HG03060 (cell line): ENCODE results near the gene RPRD2.
"Not testable (repeated sequence)": the region's sequence is repeated elsewhere in the genome, so short reads cannot be mapped to it uniquely, and the experiment has no call there.

Experiments used
- ATAC-seq: cut with Tn5 transposase; IDR thresholded peaks from one replicate; pipeline ENCODE4 v1.9.1; 2021; ENCODE audit warnings: low read depth, moderate number of reproducible peaks; ENCODE audit not compliant: unreplicated experiment

Gene RPRD2

DNA sequence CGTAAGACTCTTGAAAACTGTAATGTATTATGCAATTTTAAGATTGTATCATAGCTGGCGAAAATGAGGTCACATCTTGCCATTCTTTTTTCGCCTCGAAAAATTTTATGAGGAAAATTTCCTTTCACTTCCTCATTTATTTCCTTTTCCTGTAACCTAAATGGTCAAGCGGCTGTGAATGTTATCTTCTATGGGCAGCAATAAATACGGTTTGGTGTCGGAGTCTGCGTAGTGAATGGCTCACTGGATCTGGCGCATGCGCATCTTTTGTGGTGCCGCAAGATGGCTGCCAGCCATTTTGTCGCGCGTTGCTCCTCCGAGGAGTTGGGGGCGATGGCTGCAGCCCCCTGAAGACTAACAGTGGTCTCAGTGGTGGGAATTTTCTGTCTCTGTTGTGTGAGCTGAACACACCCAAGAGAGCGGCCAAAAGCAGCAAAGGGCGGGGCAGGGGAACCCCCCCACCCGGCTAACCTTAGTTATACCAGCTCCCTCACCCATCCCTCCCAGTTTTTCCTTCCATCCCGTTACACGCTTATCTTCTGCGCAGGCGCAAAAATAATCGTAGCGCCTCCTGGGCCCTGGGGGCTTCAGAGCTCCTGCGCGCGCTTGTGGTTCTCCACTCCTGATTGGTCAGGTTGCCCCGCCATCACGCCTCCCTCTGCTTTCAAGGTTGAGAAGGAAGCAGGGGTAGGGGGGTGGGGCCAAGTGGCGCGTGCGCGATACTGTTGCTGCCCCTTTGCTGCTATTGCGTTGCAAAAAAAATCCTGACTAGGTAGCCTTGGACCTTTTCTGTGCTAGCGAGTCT is at the start of gene RPRD2:
Gene RPRD2 (plus strand): TSS at position 722 of the 805 bp plus-strand sequence. CDS start 568 bp downstream, outside the sequence.
- ATAC-seq: peak; percentile 59

DNA sequence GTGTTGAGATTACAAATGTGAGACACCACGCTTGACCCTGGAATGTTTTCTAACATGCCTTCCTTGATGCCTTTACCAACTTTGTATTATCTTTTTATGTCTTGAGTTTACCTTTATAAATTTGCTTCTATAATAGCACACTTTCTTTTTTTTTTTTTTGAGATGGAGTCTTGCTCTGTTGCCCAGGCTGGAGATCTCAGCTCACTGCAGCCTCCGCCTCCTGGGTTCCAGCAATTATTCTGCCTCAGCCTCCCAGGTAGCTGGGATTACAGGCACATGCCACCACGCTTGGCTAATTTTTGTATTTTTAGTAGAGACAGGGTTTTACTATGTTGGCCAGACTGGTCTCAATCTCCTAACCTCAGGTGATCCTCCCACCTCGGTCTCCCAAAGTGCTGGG is 49.3 kb upstream of the RPRD2 start:
- ATAC-seq: not testable (repeated sequence)

DNA sequence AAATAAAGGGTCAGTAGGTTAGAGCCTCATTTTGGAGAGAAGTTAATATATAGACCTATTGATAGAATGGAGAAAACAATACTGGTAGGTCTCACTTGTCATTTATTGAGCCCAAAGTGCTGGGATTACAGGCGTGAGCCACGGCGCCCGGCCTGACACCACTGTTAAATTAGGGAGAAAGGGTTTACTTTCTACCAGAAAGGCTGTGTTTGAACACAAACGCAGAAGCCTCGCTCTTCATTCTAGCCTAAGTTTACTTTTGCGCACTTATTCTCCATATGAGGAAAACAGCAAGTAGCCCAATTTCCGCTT is 43.3 kb upstream of the RPRD2 start:
- ATAC-seq: no peak

DNA sequence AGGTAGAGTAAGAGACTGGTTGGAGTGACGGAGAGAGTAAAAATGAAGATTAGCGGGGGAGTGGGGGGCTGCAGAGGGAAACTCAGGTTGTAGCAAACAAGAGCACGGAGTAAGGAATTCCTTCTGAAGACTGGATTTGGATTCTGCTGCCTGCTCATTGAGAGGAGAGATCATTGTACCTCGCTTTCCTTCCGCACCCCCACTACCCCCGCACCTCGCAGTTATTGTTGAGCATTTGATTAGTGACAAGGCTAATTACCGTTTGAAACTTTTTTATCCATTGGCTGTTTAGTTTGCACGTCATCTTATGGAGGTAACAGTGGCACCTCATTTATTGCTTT is 42.2 kb upstream of the RPRD2 start:
- ATAC-seq: no peak

DNA sequence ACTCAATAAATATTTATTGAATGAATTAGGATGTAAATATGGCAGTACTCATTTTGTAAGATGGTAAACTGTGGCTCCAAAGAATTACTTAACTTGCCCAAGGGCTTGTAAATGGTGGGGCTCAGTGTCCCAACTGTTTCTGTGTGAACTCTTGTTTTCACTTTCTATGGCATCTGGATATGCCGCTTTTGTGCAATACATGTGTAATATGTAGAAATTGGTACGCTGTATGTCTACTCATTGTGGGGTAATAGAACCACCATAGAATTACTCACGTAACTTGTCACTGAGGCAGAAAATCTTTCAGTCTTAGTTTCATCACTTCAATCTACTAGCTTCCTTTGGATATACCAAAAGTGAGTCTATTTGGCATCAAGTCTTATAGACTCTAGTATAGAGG is 41.6 kb upstream of the RPRD2 start:
- no peak for ATAC-seq

DNA sequence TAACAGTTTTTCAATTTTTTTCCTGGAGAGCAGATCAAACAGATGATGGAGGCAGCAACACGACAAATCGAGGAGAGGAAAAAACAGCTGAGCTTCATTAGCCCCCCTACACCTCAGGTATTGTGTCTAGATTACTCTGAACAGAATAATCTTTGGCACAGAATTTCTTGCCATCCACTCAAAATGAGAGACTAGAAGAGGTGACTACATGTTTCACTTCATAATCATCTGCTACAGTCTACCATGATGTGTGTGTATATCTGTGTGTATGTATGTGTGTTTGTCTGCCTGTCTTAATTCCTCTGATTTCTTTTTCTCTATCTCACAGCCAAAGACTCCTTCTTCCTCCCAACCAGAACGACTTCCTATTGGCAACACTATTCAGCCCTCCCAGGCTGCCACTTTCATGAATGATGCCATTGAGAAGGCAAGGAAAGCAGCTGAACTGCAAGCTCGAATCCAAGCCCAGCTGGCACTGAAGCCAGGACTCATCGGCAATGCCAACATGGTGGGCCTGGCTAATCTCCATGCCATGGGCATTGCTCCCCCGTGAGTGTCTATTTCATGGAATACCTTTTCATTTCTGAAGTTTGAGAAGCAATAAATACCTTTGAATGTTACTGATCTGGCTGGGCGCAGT is 31.2 kb upstream of the RPRD2 start:
- no peak for ATAC-seq

DNA sequence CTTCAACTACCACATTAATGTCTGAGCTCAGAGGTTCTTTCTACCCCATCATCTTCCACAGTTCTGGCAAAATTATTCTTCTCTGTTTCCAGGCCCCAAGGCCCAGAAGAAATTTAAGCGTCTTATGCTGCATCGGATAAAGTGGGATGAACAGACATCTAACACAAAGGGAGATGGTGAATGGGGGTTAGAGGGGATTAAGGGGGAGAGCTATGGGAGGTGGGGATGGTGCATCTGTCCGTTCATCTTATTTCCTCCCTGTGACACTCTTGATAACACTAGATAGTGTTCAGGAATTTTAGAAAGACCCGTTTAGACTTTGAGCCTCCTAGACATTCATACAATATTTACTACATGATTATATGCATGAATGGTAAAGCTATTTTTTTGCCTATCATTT is 17.6 kb upstream of the RPRD2 start:
- ATAC-seq: no peak

DNA sequence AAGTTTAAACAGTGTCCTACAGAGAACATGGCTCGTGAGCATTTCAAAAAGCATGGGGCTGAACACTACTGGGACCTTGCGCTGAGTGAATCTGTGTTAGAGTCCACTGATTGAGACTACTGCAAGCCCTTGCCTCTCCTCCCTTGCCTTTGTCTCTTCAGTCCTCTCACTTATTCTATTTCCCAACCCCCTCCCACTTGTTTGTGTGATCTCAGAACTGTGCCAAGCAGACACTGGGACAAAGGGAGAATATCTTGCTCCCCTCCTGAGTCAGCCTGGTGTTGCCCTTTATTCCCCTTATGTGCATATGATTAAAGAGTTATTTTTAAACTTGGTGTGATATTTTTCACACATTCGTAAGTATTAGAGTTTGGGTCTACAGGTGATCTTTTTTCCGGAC is 11.1 kb upstream of the RPRD2 start:
- no peak for ATAC-seq

DNA sequence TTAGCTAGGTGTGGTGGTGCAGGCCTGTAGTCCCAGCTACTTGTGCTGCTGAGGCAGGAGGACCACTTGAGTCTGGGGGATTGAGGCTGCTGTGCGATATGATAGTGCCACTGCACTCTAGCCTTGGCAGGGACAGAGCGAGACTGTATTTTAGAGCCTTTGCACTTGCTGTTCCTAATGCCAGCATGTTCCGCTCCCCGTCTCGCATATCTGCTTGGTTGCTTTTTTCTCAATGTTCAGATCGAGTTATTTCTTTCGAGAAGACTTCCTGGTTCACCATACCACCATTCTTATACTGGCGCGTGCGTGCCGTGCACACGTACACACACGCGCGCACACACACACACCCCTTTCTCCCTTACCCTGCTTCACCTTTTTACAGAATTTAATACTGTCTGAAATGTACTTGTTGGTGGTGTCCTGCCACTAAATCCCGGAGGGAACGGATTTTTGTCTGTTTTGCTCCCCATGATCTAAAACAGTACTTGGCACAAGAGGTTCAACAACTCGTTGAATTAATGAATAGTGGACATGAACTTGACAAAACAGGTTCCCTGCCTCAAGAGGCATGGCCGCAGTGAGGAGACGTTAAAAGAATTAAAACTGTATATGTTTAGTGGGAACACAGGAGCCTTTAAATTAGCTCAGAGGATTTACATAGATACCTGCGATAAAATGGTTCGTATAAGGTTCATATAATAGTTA is 1.1 kb upstream of the RPRD2 start:
- no peak for ATAC-seq

DNA sequence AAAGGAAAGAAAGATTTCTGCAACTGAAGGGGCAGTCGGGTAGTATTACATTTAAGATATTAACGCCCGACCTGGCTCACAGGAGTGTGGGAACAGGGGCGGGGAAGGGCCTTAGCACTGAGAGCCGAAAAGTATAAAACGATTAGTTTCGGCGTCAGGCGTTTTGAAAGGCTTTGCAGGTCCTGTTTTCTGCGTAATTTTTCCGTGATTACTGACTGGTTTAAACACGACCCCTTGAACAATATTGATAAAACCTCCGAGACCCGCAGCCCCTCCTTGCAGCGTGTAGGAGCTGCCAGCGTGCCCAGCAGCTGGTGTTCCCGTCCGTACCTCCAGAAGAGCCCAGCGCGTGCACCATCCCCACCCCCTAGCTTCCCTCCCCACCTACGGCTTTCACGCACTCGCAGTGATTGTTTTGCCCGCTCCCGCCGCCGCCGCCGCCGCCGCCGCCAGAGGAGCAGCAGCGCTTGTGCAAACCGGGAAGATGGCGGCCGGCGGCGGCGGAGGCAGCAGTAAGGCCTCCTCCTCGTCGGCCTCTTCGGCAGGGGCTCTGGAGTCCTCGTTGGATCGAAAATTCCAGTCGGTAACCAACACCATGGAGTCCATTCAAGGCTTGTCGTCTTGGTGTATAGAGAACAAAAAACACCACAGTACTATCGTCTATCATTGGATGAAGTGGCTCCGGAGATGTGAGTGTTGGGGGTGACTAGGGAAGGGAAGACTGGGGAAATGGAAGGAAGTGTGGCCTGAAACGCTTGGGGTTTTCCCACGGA is 470 bp downstream of the RPRD2 start:
- peak; percentile 4 for ATAC-seq

DNA sequence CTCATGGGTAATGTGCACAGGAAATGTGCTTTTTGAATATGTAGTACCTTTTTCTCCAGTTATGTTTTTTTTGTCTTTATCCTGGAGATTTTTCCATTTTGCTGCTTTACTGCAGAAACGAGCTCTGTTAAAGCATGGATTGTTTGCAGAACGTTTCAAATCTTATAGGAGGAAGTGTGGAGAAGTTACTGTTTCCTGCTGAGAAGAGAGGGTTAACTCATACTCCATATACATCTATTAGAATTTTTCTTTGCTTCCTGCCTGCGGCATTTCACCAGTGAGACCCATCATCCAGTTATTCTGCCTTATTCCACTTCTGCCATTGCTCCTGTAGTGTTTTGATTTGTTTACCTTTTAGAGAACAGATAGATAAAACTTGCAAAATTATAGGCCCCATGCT is 2.0 kb downstream of the RPRD2 start:
- no peak for ATAC-seq

DNA sequence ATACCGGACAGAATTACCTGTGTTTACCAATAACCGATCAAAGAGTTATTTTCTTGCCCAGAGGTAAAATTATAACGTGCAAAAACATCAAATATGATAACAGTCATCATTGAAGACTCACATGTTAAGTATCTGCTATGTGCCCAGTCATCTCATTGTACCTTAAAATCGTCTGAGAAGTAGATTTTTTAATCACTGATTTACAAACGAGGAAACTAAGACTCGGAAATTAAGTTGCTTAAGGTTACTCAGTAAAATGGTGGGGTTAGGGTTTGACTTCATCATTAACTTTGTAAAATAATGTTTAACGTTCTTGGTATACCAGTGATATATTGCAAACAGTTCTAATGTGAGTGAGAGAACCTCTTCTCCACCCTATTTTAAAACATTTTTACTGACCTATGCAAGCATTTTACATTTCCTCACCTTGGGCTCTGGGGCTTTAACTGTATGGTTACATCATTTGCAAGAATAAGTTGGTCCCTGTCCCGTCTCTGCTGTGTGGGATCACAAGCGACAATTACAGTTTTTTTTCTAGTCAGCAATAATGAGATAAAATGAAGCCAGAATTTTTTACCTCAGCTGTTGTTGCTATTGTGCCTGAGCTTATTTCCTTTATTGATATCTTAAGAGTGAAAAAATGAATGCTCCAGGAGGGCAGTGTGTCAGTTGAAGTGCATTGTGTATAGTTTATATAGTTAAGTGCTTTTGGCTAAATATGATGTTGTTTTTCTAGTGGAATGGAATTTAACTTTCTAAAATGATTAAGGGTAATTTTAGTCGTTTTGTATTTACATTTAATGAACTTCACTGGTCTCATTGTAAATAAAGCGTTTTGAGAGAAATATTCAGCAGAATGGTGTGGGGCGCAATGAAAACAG is 2.7 kb downstream of the RPRD2 start:
- ATAC-seq: no peak

DNA sequence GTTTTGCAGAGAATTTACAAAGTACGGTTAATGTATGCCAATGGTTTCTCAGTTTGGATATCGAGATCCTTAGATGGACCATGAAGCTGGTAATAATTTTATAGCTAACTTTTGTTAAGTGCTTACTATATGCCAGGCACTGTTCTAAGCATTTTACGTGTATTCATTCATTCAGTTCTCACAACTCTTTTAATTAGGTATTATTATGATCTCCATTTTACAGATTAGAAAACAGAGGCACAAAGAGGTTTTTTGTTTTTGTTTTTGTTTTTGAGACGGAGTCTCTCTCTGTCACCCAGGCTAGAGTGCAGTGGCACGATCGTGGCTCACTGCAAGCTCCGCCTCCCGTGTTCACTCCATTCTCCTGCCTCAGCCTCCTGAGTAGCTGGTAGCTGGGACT is 7.2 kb downstream of the RPRD2 start:
- no peak for ATAC-seq

DNA sequence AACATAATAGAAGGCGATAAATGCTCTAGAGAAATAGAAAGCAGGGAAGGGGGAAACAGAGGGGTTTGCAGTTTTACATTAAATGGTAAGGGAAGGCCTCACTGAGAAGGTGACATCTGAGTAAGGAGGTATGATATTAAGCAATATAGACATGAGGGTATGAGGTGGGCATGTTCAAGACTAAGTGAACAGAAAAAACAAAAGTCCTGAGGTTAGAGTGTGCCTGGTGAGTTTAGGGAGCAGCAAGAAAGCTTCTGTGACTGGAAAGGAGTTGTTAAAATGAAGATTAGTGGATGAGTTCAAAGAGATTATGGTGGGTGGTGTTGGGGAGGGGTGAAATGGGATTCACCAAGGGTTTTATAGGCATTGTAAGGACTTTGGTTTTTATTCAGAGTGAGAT is 8.6 kb downstream of the RPRD2 start:
- no peak for ATAC-seq

DNA sequence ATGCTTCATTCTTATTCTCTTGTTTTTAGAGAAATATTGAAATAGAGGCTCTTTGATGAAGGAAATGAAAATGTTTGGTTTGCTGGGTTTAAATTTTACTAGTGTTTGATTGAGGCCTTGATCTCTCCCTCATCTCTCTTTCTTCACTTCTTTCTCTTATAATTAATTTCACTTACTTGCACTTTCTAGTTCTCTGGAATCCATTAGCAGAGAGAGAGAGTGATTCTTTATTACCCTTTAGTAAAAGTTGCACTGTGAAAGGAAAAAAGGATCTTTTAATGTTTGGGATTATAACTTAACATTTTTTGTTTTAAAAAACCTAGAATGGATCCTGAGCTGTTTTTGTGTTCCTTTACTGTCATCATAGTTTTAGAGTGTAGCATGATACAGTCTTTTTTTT is 12.2 kb downstream of the RPRD2 start:
- ATAC-seq: no peak

DNA sequence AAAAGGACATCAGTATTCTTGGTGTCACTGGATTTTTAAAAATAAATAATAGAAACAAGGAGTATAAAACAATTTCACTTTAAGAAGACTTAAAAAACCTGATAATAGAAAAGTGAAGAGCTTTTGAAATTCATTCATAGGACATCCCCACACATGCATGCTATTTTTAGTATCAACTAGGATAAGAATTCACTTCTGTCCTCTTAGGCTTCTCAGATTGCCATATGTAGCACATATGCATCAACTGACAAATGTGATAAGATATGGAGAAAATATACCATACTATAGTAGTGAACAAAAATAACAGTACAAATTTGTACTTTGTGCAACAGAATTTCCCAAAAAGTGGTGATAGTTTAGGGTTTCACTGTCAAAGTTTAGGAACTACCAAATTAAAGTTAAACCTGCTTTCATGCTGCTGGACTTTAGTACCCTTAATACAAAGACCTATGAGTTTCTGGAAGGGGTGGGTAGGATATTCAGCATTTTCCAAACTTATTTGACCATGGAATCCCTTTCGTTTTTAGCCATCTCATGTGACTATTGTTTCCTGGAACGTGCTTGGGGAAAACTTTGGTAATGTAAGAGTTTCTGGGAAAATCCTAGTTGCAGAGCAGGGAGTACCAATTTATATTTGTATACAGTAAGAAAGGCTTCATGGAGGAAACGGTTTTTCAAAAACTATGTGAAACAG is 19.8 kb downstream of the RPRD2 start:
- ATAC-seq: no peak

DNA sequence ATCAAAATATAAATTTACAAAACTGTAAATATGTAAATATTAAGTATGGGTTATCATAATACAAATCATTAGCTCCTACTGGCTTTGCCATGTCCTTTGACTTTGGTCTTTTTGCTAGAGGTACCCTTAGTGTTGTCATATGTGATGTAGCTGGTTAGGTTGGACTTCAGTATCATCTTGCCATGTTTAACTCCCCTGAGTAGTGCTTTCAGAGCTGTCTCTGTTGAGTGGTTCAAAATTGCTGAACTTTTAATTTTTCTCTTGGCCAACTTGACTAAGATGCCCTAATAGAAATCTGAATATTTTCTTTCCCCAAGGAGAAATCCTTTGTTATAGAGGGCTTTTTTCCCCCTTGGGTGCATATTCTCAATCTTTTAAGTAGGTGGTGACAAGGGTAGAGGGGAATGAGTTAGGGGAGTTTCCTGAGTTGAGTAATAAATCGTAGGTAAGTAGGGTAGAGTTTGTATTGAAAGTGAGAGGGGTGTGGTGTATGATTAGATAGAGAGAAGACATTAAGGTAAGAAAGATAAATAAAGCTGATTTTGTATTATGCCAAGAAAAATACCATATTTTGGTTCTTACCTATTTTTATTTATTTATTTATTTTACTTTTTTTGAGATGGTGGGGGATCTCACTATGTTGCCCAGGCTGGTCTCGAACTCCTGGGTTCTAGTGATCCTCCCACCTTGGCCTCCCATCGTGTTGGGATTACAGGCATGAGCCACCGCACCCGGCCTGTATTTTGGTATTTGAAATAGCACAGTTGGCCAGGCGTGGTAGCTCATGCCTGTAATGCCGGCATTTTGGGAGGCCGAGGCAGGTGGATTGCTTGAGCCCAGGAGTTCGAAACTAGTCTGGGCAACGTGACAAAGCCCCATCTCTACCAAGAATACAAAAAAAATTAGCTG is 21.8 kb downstream of the RPRD2 start:
- ATAC-seq: no peak

DNA sequence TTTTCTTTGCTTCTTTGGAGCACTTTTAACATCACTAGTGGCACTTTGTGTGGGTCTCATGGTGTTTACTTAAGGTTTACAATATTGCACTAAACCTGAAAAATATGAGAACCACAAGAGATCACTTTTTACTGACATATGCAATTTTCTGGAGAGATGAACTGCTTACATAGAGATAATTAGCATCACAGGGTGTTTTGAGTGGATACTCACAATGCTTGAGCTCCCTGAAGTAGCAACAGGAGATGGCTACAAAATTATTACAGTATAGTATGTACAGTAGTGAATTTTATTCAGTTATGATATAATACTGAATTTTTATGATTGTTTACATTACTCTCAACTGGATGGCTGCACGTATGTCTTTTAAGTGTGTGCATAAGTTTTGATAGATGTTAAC is 22.6 kb downstream of the RPRD2 start:
- ATAC-seq: no peak

DNA sequence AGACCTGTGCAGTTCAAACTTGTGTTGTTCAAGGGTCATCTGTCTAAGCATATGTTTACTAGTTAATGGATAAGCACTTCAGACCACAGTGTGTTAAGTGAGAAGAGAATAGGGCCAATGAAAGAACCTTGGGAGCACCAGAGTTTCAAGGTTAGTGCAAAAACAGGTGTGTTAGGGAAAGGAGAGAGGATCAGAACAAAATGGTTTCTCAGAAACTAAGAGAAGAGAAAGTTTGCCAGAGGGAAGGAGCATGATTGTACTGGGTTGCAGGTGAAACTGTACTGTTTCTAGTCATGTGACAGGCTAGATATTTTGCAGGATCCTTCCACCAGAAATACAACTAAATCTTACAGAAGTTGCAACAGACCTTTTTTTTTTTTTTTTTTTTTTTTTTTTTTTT is 23.3 kb downstream of the RPRD2 start:
- ATAC-seq: no peak
